ENCODE results near the gene AMH.
A peak's percentile ranks its signal among the peaks of the same experiment; 100 is the strongest.
"Not testable (repeated sequence)": the region's sequence is repeated elsewhere in the genome, so short reads cannot be mapped to it uniquely, and the experiment has no call there.

The AMH gene

GRCh38 chr19:2249010-2249866 lies at the start of gene AMH:
AMH (plus strand) TSS chr19:2249323; CDS start chr19:2249333, 10 bp downstream.
- DNase-seq = peak in 1 of 2 experiments; percentile 49

GRCh38 chr19:2199861-2200623 lies 49.1 kb upstream of the AMH start:
- DNase-seq = no peak

GRCh38 chr19:2200624-2201294 lies 48.4 kb upstream of the AMH start:
- DNase-seq = not testable (repeated sequence)

GRCh38 chr19:2201473-2202148 lies 47.5 kb upstream of the AMH start:
- no peak for DNase-seq

- DNase-seq = no peak
Measured at GRCh38 chr19:2202366-2202765, 46.8 kb upstream of the AMH start.

- no peak for DNase-seq
Measured at GRCh38 chr19:2207008-2207407, 42.1 kb upstream of the AMH start.

GRCh38 chr19:2207991-2208860 lies 40.9 kb upstream of the AMH start:
- DNase-seq = peak; percentile 48 to 49

GRCh38 chr19:2208975-2209374 lies 40.1 kb upstream of the AMH start:
- no peak for DNase-seq

- no peak for DNase-seq
Measured at GRCh38 chr19:2209408-2209807, 39.7 kb upstream of the AMH start.

- DNase-seq = no peak
Measured at GRCh38 chr19:2210206-2210605, 38.9 kb upstream of the AMH start.

GRCh38 chr19:2210987-2211740 lies 38.0 kb upstream of the AMH start:
- no peak for DNase-seq

- no peak for DNase-seq
Measured at GRCh38 chr19:2212861-2213711, 36.0 kb upstream of the AMH start.

GRCh38 chr19:2213799-2214198 lies 35.3 kb upstream of the AMH start:
- no peak for DNase-seq

GRCh38 chr19:2214251-2214650 lies 34.9 kb upstream of the AMH start:
- DNase-seq = no peak

GRCh38 chr19:2215281-2215751 lies 33.8 kb upstream of the AMH start:
- peak in 1 of 2 experiments; percentile 36 for DNase-seq

- DNase-seq = no peak
Measured at GRCh38 chr19:2216361-2217225, 32.5 kb upstream of the AMH start.

GRCh38 chr19:2217591-2217990 lies 31.5 kb upstream of the AMH start:
- DNase-seq = no peak

GRCh38 chr19:2219726-2220125 lies 29.4 kb upstream of the AMH start:
- no peak for DNase-seq

All from activated T-cell treated with anti-CD3 and anti-CD28 coated beads, Interleukin-2, amount 50 U/mL, for 48 hours (primary cell).